Measurements from ENCODE around the gene CCDC154.

DNA sequence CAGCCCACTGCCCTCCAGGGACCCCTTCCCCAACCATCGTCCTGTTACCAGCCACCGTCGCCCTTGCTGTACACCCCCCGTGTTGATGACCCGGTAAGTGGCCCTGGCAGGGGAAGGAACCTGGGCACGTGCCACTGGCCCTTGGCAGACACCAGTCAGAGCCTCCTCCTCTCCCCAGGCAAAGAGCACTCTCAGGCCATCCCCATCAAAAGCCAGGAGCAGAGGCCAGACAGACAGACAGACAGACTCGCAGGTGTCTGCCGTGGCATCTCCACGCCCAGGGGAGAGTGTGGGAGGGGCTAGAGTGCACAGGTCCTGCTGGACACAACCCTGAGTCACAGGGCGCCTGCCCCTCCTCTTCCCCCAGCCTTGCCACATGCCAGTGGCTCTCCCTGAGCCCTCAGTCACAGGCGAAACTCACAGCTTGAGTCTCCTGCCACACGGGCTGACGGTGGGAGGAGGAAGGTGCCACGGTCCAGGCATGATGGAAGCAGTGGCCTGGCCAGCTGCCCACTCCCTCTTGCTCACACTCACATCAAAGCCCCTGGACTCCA is 22.7 kb upstream of the CCDC154 start:
- TF ChIP-seq, protein P1, sequence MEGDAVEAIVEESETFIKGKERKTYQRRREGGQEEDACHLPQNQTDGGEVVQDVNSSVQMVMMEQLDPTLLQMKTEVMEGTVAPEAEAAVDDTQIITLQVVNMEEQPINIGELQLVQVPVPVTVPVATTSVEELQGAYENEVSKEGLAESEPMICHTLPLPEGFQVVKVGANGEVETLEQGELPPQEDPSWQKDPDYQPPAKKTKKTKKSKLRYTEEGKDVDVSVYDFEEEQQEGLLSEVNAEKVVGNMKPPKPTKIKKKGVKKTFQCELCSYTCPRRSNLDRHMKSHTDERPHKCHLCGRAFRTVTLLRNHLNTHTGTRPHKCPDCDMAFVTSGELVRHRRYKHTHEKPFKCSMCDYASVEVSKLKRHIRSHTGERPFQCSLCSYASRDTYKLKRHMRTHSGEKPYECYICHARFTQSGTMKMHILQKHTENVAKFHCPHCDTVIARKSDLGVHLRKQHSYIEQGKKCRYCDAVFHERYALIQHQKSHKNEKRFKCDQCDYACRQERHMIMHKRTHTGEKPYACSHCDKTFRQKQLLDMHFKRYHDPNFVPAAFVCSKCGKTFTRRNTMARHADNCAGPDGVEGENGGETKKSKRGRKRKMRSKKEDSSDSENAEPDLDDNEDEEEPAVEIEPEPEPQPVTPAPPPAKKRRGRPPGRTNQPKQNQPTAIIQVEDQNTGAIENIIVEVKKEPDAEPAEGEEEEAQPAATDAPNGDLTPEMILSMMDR (tag by site-specific recombination; IDR thresholded peaks at IDR 0.05) = no peak
- TF ChIP-seq ZNF560 (tag by site-specific recombination; IDR thresholded peaks at IDR 0.05; ENCODE audit: borderline replicate concordance) (no peak), ZNF701 (tag by site-specific recombination; IDR thresholded peaks at IDR 0.05) (no peak), ZNF610 (tag by site-specific recombination; IDR thresholded peaks at IDR 0.05; ENCODE audit: borderline replicate concordance) (no peak), ZNF571 (tag by site-specific recombination; IDR thresholded peaks at IDR 0.05) (no peak), ZNF274 (IDR thresholded peaks at IDR 0.05; ENCODE audit: low read length) (no peak), ZNF274 (tag by site-specific recombination; IDR thresholded peaks at IDR 0.05; ENCODE audit: borderline replicate concordance) (no peak), YY1 (tag by site-specific recombination; IDR thresholded peaks at IDR 0.05) (no peak), ZEB2 (tag by site-specific recombination; IDR thresholded peaks at IDR 0.05) (no peak), ZBTB21 (tag by site-specific recombination; IDR thresholded peaks at IDR 0.05) (no peak), ZNF433 (tag by site-specific recombination; IDR thresholded peaks at IDR 0.05; ENCODE audit: low read depth) (no peak)
- TF ChIP-seq, protein P2, sequence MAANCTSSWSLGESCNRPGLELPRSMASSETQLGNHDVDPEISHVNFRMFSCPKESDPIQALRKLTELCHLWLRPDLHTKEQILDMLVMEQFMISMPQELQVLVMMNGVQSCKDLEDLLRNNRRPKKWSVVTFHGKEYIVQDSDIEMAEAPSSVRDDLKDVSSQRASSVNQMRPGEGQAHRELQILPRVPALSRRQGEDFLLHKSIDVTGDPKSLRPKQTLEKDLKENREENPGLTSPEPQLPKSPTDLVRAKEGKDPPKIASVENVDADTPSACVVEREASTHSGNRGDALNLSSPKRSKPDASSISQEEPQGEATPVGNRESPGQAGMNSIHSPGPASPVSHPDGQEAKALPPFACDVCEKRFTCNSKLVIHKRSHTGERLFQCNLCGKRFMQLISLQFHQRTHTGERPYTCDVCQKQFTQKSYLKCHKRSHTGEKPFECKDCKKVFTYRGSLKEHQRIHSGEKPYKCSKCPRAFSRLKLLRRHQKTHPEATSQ (tag by site-specific recombination; IDR thresholded peaks at IDR 0.05) = no peak
- TF ChIP-seq, protein P3, sequence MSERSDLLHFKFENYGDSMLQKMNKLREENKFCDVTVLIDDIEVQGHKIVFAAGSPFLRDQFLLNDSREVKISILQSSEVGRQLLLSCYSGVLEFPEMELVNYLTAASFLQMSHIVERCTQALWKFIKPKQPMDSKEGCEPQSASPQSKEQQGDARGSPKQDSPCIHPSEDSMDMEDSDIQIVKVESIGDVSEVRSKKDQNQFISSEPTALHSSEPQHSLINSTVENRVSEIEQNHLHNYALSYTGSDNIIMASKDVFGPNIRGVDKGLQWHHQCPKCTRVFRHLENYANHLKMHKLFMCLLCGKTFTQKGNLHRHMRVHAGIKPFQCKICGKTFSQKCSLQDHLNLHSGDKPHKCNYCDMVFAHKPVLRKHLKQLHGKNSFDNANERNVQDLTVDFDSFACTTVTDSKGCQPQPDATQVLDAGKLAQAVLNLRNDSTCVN (tag by site-specific recombination; optimal IDR thresholded peaks at IDR 0.05) = no peak
- TF ChIP-seq, protein P4, sequence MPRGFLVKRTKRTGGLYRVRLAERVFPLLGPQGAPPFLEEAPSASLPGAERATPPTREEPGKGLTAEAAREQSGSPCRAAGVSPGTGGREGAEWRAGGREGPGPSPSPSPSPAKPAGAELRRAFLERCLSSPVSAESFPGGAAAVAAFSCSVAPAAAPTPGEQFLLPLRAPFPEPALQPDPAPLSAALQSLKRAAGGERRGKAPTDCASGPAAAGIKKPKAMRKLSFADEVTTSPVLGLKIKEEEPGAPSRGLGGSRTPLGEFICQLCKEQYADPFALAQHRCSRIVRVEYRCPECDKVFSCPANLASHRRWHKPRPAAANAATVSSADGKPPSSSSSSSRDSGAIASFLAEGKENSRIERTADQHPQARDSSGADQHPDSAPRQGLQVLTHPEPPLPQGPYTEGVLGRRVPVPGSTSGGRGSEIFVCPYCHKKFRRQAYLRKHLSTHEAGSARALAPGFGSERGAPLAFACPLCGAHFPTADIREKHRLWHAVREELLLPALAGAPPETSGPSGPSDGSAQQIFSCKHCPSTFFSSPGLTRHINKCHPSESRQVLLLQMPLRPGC (tag by site-specific recombination; IDR thresholded peaks at IDR 0.05) = no peak

All from HEK293 (cell line).